ENCODE results near the gene DUSP2. TPM values are rescaled to one million over a fixed set of nuclear protein-coding genes. Genes with fewer than 3 reads are reported as not detected.

The DUSP2 gene
- total RNA-seq, 1 experiment from 2014 or later, result 13.4 TPM

DNA sequence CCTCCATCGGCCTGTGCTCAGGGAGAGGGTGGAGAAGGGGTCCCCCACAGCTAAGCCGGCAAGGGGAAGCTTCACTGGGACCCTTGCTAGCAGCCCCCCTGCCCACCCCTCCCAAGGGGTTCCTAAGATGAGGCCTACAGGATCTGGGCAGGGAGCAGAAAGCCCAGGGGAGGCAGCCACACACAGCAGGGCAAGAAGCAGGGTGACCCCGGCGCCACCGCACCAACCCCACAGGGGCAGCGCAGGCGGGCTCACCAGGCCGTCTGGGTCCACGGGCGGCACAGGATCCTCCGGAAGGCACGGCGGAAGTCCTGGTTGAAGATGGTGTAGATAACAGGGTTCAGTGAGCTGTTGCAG lies 30.7 kb downstream of the DUSP2 start:
- intact Hi-C loops (cut with micrococcal nuclease; ENCODE audit: unreplicated experiment), result loop anchor here (10.0 kb wide), 2 partner anchors 90 to 120 kb away; partner anchors contain the start of gene ANKRD36C
- Histone ChIP-seq H3K4me1 (peaks cover 14% of the 10 kb centered on the region), H3K4me3 (ENCODE audit: low read depth, low read length) (no peak overlapping the region), H3K36me3 (ENCODE audit: control insufficient read depth, insufficient read depth, low read length) (no peaks in the 10 kb centered on the region), H3K27me3 (replicated peaks; ENCODE audit: control insufficient read depth, insufficient read depth, low read length) (no peaks in the 10 kb centered on the region), H3K9me3 (no peaks in the 10 kb centered on the region)
- peak overlapping the region; percentile 21 for H3K4me3 Mint-ChIP-seq (ENCODE audit: unreplicated experiment)
- POLR2A ChIA-PET, result no interaction called here
- no peak overlapping the region for H3K27ac Mint-ChIP-seq (ENCODE audit: unreplicated experiment)
- no peak for DNase-seq
- peaks cover 5% of the 10 kb centered on the region for H3K4me1 Mint-ChIP-seq (ENCODE audit: low read depth, unreplicated experiment)
- peaks cover 10% of the 10 kb centered on the region for H3K27me3 Mint-ChIP-seq (ENCODE audit: insufficient read depth, unreplicated experiment)
- CTCF ChIA-PET, result no interaction called here
- no peaks in the 10 kb centered on the region for H3K9me3 Mint-ChIP-seq (ENCODE audit: unreplicated experiment)
- no peak for TF ChIP-seq CTCF (IDR thresholded peaks at IDR 0.05; ENCODE audit: insufficient read depth in 1 of 2, low read depth in 1 of 2, low read length in 1 of 2, severe bottlenecking in 1 of 2, unreplicated experiment in 1 of 2)
- no TSS peak for BruUV-seq (replicated peaks)
- no peaks in the 10 kb centered on the region for H3K36me3 Mint-ChIP-seq (ENCODE audit: insufficient read depth, unreplicated experiment)

GRCh38 chr2:96113951-96114350 lies 31.3 kb downstream of the DUSP2 start:
- Histone ChIP-seq H3K27me3 (replicated peaks; ENCODE audit: control insufficient read depth, insufficient read depth, low read length) (no peaks in the 10 kb centered on the region), H3K36me3 (ENCODE audit: control insufficient read depth, insufficient read depth, low read length) (no peaks in the 10 kb centered on the region), H3K4me3 (ENCODE audit: low read depth, low read length) (no peak overlapping the region), H3K9me3 (no peaks in the 10 kb centered on the region), H3K4me1 (peaks cover 14% of the 10 kb centered on the region)
- Mint-ChIP-seq H3K36me3 (ENCODE audit: insufficient read depth, unreplicated experiment) (no peaks in the 10 kb centered on the region), H3K4me3 (ENCODE audit: unreplicated experiment) (no peak overlapping the region), H3K9me3 (ENCODE audit: unreplicated experiment) (no peaks in the 10 kb centered on the region), H3K27ac (ENCODE audit: unreplicated experiment) (no peak overlapping the region), H3K27me3 (ENCODE audit: insufficient read depth, unreplicated experiment) (peaks cover 10% of the 10 kb centered on the region), H3K4me1 (ENCODE audit: low read depth, unreplicated experiment) (peaks cover 5% of the 10 kb centered on the region)
- POLR2A ChIA-PET, result no interaction called here
- CTCF ChIA-PET, result interaction anchor here (1.1 to 1.4 kb wide), 2 partner anchors 60 to 122 kb away, joined by 4 to 7 read pairs; no protein-coding TSS in a partner anchor
- intact Hi-C loops (cut with micrococcal nuclease; ENCODE audit: unreplicated experiment), result loop anchor here (10.0 kb wide), 2 partner anchors 89 to 119 kb away; partner anchors contain the start of gene ANKRD36C
- no peak for DNase-seq
- BruUV-seq (replicated peaks), result no TSS peak
- no peak for TF ChIP-seq CTCF (IDR thresholded peaks at IDR 0.05; ENCODE audit: insufficient read depth in 1 of 2, low read depth in 1 of 2, low read length in 1 of 2, severe bottlenecking in 1 of 2, unreplicated experiment in 1 of 2)

- Histone ChIP-seq H3K9me3 (no peaks in the 10 kb centered on the region), H3K4me1 (peaks cover 20% of the 10 kb centered on the region), H3K27me3 (replicated peaks; ENCODE audit: control insufficient read depth, insufficient read depth, low read length) (no peaks in the 10 kb centered on the region), H3K4me3 (ENCODE audit: low read depth, low read length) (no peak overlapping the region), H3K36me3 (ENCODE audit: control insufficient read depth, insufficient read depth, low read length) (no peaks in the 10 kb centered on the region)
- ChIA-PET CTCF (interaction anchor here (1.1 to 1.4 kb wide), 2 partner anchors 61 to 121 kb away, joined by 4 to 7 read pairs; no protein-coding TSS in a partner anchor), POLR2A (no interaction called here)
- peaks cover 10% of the 10 kb centered on the region for H3K27me3 Mint-ChIP-seq (ENCODE audit: insufficient read depth, unreplicated experiment)
- H3K9me3 Mint-ChIP-seq (ENCODE audit: unreplicated experiment), result no peaks in the 10 kb centered on the region
- TF ChIP-seq CTCF (IDR thresholded peaks at IDR 0.05; ENCODE audit: insufficient read depth in 1 of 2, low read depth in 1 of 2, low read length in 1 of 2, severe bottlenecking in 1 of 2, unreplicated experiment in 1 of 2), result peak in 1 of 2 experiments; percentile 20
- H3K36me3 Mint-ChIP-seq (ENCODE audit: insufficient read depth, unreplicated experiment), result no peaks in the 10 kb centered on the region
- BruUV-seq (replicated peaks), result no TSS peak
- intact Hi-C loops (cut with micrococcal nuclease; ENCODE audit: unreplicated experiment), result loop anchor here (10.0 kb wide), 2 partner anchors 89 to 119 kb away; partner anchors contain the start of gene ANKRD36C
- H3K27ac Mint-ChIP-seq (ENCODE audit: unreplicated experiment), result no peak overlapping the region
- peaks cover 5% of the 10 kb centered on the region for H3K4me1 Mint-ChIP-seq (ENCODE audit: low read depth, unreplicated experiment)
- no peak for DNase-seq
- H3K4me3 Mint-ChIP-seq (ENCODE audit: unreplicated experiment), result no peak overlapping the region
Measured at GRCh38 chr2:96113367-96113677, 31.9 kb downstream of the DUSP2 start.

Measured in Caco-2 (cell line).